OCI-LY7 (cell line): ENCODE measurements around the gene NACC2. TPM values are rescaled to one million over a fixed set of nuclear protein-coding genes. Genes with fewer than 3 reads are reported as not detected.

Experiments
- BruUV-seq: library from RNA; stranded (reverse); fragments of 400-500 nt; replicated peaks from 2 replicates; lab custom pipeline; 2021; lab: Mats Ljungman, UMichigan
- CTCF ChIA-PET: fragments of 300-600 bp; sonication (Branson Sonifier 250); formaldehyde crosslinking; loops from one replicate; lab custom pipeline; 2022; ENCODE audit warnings: antibody characterized with exemption; ENCODE audit not compliant: unreplicated experiment; lab: Charles Lee
- POLR2A ChIA-PET: fragments of 300-600 bp; sonication (Branson Sonifier 250); formaldehyde crosslinking; loops from one replicate; lab custom pipeline; 2022; ENCODE audit warnings: antibody characterized with exemption; lab: Charles Lee
- DNase-seq: peaks from one replicate; pipeline ENCODE4 v3.0.0-alpha.2; 2015; ENCODE audit warnings: low spot score
- H2AFZ ChIP-seq: fragments of 200-600 bp; sonication (generic), shearing (Covaris generic); 2 replicates; pipeline ENCODE4 v1.6.1; 2014; ENCODE audit warnings: mild to moderate bottlenecking, antibody characterized with exemption, low read length, moderate library complexity
- H3K27ac ChIP-seq: fragments of 200-600 bp; sonication (generic); 2 replicates; pipeline ENCODE4 v1.5.1; 2014; ENCODE audit warnings: mixed run types, low read depth, mild to moderate bottlenecking, moderate library complexity, low read length, inconsistent platforms; ENCODE audit not compliant: poor library complexity, severe bottlenecking
- H3K36me3 ChIP-seq: fragments of 200-600 bp; sonication (generic); 2 replicates; pipeline ENCODE4 v1.6.1; 2014; ENCODE audit warnings: mild to moderate bottlenecking, antibody characterized with exemption, low read length, moderate library complexity, mixed read lengths; ENCODE audit not compliant: insufficient read depth
- H3K4me1 ChIP-seq: fragments of 200-600 bp; sonication (generic); 2 replicates; pipeline ENCODE4 v1.5.1; 2014; ENCODE audit warnings: mild to moderate bottlenecking, low read length; ENCODE audit not compliant: insufficient read depth, poor library complexity, severe bottlenecking
- H3K4me2 ChIP-seq: fragments of 200-600 bp; sonication (generic); 2 replicates; pipeline ENCODE4 v1.6.1; 2014; ENCODE audit warnings: mild to moderate bottlenecking, low read length
- H3K4me3 ChIP-seq: fragments of 200-600 bp; sonication (generic); 2 replicates; pipeline ENCODE4 v1.5.1; 2014; ENCODE audit warnings: mild to moderate bottlenecking, low read depth, low read length; ENCODE audit not compliant: poor library complexity, severe bottlenecking
- H3K79me2 ChIP-seq: fragments of 200-600 bp; sonication (generic); 2 replicates; pipeline ENCODE4 v1.6.1; 2016; ENCODE audit warnings: low read depth, mild to moderate bottlenecking, low read length, moderate library complexity, mixed read lengths; ENCODE audit not compliant: insufficient read depth
- H3K9me2 ChIP-seq: fragments of 200-600 bp; sonication (generic); 2 replicates; pipeline ENCODE4 v1.6.1; 2016; ENCODE audit warnings: mild to moderate bottlenecking, low read length, mixed read lengths; ENCODE audit not compliant: insufficient read depth
- H3K9me3 ChIP-seq: fragments of 200-600 bp; sonication (generic); 2 replicates; pipeline ENCODE4 v1.6.1; 2014; ENCODE audit warnings: mild to moderate bottlenecking, mixed run types, low read length, mixed read lengths
- H4K20me1 ChIP-seq: fragments of 200-600 bp; sonication (generic); 2 replicates; pipeline ENCODE4 v1.6.1; 2014; ENCODE audit warnings: mild to moderate bottlenecking, antibody characterized with exemption, low read length, moderate library complexity, mixed read lengths; ENCODE audit not compliant: insufficient read depth
- CTCF ChIP-seq: fragments of 200-600 bp; sonication (generic); conservative IDR thresholded peaks from 2 replicates; pipeline ENCODE4 v1.5.1; 2014; ENCODE audit warnings: mild to moderate bottlenecking, antibody characterized with exemption, low read length, moderate library complexity, mixed read lengths
- EZH2phosphoT487 ChIP-seq: fragments of 200-600 bp; sonication (generic); IDR thresholded peaks from 2 replicates; pipeline ENCODE4 v1.6.1; 2018; ENCODE audit warnings: low read depth, borderline replicate concordance, mild to moderate bottlenecking, mixed run types, antibody characterized with exemption, low read length, moderate library complexity, mixed read lengths
- intact Hi-C: fragments of 100-400 bp; cut with micrococcal nuclease; formaldehyde crosslinking; loops from one replicate; pipeline ENCODE4 v1.10.0; 2022; ENCODE audit not compliant: unreplicated experiment
- total RNA-seq, 2 experiments: library from RNA; depleted of rRNA in 1 of 2; stranded (reverse); fragments of >200 nt in 1 of 2; shearing (Covaris generic) in 1 of 2; gene quantifications; 2 replicates each; pipeline ENCODE4 v1.2.3, GENCODE V29; 2014 to 2022

Gene NACC2
- total RNA-seq, 2 experiments from 2014 or later, result 0.38 to 0.72 TPM

DNA sequence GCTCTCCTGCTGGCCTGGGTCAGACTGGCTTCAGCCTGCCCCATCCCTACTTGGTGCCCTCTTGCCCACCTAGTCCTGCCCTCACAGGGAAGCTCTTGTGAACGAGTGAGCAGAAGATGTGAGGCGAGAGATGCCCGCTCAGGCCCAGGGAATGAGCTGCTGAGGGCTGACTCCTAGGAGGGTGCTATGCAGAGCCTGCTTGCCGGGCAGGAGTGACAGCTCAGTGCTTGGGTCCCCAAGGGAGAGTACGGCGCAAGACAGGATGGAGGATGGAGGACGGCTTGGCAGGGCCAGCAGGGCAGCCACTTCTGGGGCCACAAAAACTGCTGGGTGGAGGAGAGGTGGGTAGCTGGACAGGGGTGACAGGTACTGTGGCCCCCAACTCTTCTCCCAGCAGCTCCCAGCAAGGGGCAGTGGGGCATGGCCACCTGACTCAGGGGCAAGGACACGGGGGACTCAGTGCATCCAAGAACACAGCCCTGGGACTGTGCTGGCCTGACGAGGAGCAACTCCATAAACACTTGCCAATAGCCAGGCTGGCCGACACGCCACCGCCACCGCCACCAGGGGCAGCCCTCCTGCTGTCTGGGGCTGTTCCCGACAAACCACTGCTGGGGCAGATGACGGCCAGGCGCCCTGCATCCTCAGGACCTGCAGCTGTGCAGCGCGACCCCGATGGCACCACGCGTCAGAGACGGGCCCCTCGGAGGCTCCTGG, 78.4 kb downstream of the NACC2 start:
- intact Hi-C loops, result no loop called here
- Histone ChIP-seq H3K4me2 (no peak overlapping the region), H4K20me1 (no peaks in the 10 kb centered on the region), H3K79me2 (no peaks in the 10 kb centered on the region), H3K27ac (no peak overlapping the region), H3K4me1 (peaks cover 47% of the 10 kb centered on the region), H3K9me2 (no peaks in the 10 kb centered on the region), H3K9me3 (no peaks in the 10 kb centered on the region), H3K36me3 (no peaks in the 10 kb centered on the region), H2AFZ (no peak overlapping the region), H3K4me3 (no peak overlapping the region)
- TF ChIP-seq EZH2phosphoT487 (no peak), CTCF (0 out of 2 replicates have a peak, but pooled peaks have one; percentile 30)
- DNase-seq, result no peak
- no TSS peak for BruUV-seq
- ChIA-PET CTCF (no interaction called here), POLR2A (interaction anchor here (0.6 kb wide), 1 partner anchor 11 kb away, joined by 5 read pairs; no protein-coding TSS in a partner anchor)

GRCh38 chr9:136015656-136016571, 79.2 kb downstream of the NACC2 start:
- no peak overlapping the region for H2AFZ ChIP-seq
- H3K36me3 ChIP-seq, result no peaks in the 10 kb centered on the region
- H3K9me2 ChIP-seq, result no peaks in the 10 kb centered on the region
- TF ChIP-seq EZH2phosphoT487, result no peak
- TF ChIP-seq CTCF, result no peak
- H3K4me1 ChIP-seq, result peaks cover 55% of the 10 kb centered on the region
- H3K27ac ChIP-seq, result no peak overlapping the region
- intact Hi-C loops, result no loop called here
- no peak overlapping the region for H3K4me2 ChIP-seq
- no peak overlapping the region for H3K4me3 ChIP-seq
- no TSS peak for BruUV-seq
- no peak for DNase-seq
- ChIA-PET CTCF (interaction anchor here (0.6 kb wide), 1 partner anchor 119 kb away, joined by 3 read pairs; no protein-coding TSS in a partner anchor), POLR2A (interaction anchor here (0.6 kb wide), 2 partner anchors 12 to 1925 kb away, joined by 4 to 5 read pairs; no protein-coding TSS in a partner anchor)
- H4K20me1 ChIP-seq, result no peaks in the 10 kb centered on the region
- H3K9me3 ChIP-seq, result no peaks in the 10 kb centered on the region
- H3K79me2 ChIP-seq, result no peaks in the 10 kb centered on the region
